HG03060 (cell line): Measurements from ENCODE around the gene DQX1.
"Not testable (repeated sequence)": the region's sequence is repeated elsewhere in the genome, so short reads cannot be mapped to it uniquely, and the experiment has no call there.

Experiments used
- ATAC-seq: cut with Tn5 transposase; IDR thresholded peaks from one replicate; pipeline ENCODE4 v1.9.1; 2021; ENCODE audit warnings: low read depth, moderate number of reproducible peaks; ENCODE audit not compliant: unreplicated experiment

The DQX1 gene

GRCh38 chr2:74498500-74499266 lies 27.3 kb downstream of the DQX1 start:
- no peak for ATAC-seq

DNA sequence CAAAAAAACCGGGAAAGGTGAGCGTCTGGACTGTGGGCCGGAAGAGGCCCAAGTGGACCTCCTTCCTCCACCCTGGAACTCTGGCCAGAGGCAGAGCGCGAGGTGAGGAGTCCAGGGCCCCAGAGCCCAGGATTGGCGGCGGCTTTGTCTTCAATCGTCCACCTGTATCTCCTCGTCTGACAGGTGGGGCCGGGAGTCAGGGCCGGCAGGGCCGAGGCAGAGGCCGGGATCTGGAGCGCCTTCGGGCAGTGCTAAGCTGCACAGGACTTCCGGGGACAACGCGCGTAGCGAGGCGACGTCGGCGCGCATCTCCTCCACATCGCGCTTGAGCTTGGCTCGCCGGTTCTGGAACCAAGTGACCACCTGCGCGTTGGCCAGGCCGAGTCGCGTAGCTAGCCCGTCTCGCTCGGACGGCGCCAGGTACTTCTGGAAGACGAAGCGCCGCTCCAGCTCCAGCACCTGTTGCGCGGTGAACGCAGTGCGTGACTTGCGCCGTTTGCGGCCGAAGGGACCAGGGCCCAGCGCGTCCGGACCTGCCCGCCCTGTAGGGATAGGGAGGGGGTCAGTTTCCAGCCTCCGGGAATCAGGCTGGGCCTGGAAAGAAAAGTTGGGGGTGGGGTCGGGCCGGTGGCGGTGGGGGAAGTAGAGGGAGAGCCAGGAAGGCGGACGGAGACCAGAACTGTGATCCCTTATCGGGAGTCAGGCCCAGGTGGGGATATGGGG lies 28.1 kb downstream of the DQX1 start:
- ATAC-seq: no peak

GRCh38 chr2:74496997-74497776 lies 28.8 kb downstream of the DQX1 start:
- ATAC-seq: no peak

DNA sequence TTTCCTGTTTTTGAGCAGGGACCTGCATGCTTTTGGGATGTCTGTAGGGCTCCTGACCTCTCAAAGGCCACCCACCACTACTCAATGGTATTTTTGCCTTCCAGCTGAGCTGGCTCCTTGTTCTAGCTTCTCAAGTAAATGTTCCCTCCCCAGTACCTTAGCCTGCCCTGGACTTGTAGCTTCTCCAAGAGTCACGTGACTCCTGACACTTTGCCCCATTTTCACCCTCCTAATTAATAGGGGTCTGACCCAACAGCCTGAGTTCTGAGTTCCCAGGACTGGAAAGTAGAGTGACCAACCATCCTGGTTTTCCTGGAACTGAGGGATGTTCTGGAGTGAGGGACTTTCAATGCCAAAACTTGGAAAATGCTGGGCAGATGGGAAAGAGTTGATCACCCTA lies 30.6 kb downstream of the DQX1 start:
- ATAC-seq: no peak

DNA sequence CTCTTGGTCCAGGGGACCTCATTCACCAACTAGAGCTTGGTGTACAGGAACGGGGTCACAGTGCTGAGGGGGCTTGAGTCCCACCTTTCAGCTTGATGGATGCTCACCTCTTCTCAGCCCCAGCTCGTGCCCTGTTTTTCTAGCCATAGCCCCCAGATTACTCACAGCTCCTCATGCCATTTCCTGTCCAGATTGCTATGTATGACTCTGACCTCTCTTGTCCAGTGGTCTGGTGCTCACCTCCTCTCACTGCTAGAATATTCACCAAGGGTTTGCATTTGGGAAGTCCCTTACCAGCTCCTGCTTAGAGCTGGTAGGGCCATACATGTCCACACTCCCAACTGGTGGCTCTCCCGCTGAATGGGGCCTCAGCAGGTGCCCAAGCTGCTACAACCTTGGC lies 32.5 kb downstream of the DQX1 start:
- ATAC-seq: no peak

- no peak for ATAC-seq
These were observed 34.1 kb downstream of the DQX1 start for GRCh38 chr2:74491648-74492544.

- ATAC-seq: no peak
These were observed 36.1 kb downstream of the DQX1 start for GRCh38 chr2:74489906-74490305.

GRCh38 chr2:74488643-74489481 lies 37.2 kb downstream of the DQX1 start:
- no peak for ATAC-seq

DNA sequence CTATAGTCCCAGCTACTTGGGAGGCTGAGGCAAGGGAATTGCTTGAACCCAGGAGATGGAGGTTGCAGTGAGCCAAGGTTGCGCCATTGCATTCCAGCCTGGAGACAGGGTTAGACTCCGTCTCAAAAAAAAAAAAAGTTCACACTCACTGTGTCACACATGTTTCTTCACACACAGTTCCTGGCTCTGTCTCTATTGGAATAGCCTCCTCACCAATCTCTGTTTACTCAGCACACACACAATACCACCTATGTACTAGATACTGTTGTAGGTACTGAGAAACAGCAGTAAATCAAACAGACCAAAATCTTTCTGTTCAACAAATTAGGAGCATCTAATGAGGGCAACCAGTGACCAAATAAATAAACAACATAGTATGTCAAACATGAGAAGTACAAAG lies 39.9 kb downstream of the DQX1 start:
- no peak for ATAC-seq

DNA sequence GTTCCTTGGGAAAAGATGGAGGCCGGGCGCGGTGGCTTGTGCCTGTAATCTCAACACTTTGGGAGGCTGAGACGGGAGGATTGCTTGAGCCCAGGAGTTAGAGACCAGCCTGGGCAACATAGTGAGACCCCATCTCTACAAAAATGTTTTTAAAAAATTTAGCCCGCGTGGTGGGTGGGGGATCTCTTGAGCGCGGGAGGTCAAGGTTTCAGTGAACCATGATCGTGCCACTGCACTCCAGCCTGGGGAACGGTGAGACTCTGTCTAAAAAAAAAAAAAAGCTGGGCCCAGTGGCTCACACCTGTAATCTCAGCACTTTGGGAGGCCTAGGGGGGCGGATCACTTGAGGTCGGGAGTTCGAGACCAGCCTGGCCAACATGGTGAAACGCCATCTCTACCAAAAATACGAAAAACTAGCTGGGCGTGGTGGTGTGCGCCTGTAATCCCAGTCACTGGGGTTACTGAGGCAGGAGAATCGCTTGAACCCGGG lies 42.3 kb downstream of the DQX1 start:
- not testable (repeated sequence) for ATAC-seq

GRCh38 chr2:74482801-74483674 lies 43.0 kb downstream of the DQX1 start, which contains the start of the genes CCDC142 and TTC31:
TSS of gene CCDC142 (minus strand) at chr2:74482998. CDS start at chr2:74482837, 161 bp downstream.
TSS of gene TTC31 (plus strand) at chr2:74483081. CDS start at chr2:74483096, 15 bp downstream.
- ATAC-seq: peak; percentile 72

GRCh38 chr2:74481961-74482800 lies 43.9 kb downstream of the DQX1 start:
- ATAC-seq: peak; percentile 13

GRCh38 chr2:74481431-74481830 lies 44.6 kb downstream of the DQX1 start:
- ATAC-seq: no peak

DNA sequence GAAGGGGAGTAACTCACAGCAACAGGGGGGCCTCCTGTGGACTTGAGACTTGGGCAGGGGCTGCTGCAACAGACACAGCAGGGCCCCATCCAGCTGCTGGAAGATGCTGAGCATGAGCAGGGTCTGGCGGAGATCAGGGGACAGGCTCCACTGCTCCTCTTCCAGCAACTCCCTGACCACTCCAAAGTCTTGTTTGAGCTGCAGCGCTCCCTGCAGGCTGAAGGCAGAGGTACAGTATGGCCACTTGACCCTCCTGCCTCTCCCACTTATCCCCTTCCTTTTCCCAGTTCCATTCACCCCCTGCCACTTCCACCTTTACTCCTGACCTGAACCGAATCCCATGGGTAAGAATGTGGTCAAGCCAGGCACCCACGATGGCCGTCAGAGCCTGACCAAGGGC lies 51.1 kb downstream of the DQX1 start:
- ATAC-seq: no peak

- no peak for ATAC-seq
These were observed 51.5 kb downstream of the DQX1 start for GRCh38 chr2:74474481-74474880.

- no peak for ATAC-seq
These were observed 53.1 kb downstream of the DQX1 start for GRCh38 chr2:74472945-74473258.
